BJ (cell line): ENCODE data around the gene TGFBI. TPM values are rescaled to one million over a fixed set of nuclear protein-coding genes. Genes with fewer than 3 reads are reported as not detected.

Experiments used
- CTCF ChIA-PET: fragments of 350-600 bp; formaldehyde crosslinking; extraction: SDS; loops from one replicate; lab custom pipeline; 2021; ENCODE audit warnings: antibody characterized with exemption, inconsistent platforms; lab: Yijun Ruan, JAX
- POLR2A ChIA-PET: fragments of 300-600 bp; sonication (Branson Sonifier 250); formaldehyde crosslinking; extraction: SDS; loops from one replicate; lab custom pipeline; 2021; ENCODE audit warnings: antibody characterized with exemption; lab: Charles Lee
- DNase-seq: peaks from one replicate; pipeline ENCODE4 v3.0.0-alpha.2; 2011; ENCODE audit warnings: low read depth
- H3K27me3 ChIP-seq: 2 replicates; pipeline ENCODE4 v1.6.0; 2011; ENCODE audit warnings: low read length; ENCODE audit not compliant: control insufficient read depth, insufficient read depth
- H3K36me3 ChIP-seq: 2 replicates; pipeline ENCODE4 v1.5.1; 2011; ENCODE audit warnings: low read length; ENCODE audit not compliant: control insufficient read depth, insufficient read depth
- H3K4me3 ChIP-seq: 2 replicates; pipeline ENCODE4 v1.5.1; 2011; ENCODE audit warnings: low read depth, mild to moderate bottlenecking, control low read depth, low read length
- polyA plus RNA-seq: library from polyadenylated mRNA; depleted of rRNA; stranded (reverse); fragments of >200 nt; gene quantifications from 2 replicates; pipeline ENCODE4 v1.2.3, GENCODE V29; 2011
- TF ChIP-seq, protein P1 (sequence below): IDR thresholded peaks from 2 replicates; pipeline ENCODE4 v1.5.1; 2011; ENCODE audit warnings: low read depth, mild to moderate bottlenecking, control low read depth, inconsistent platforms, low read length, moderate library complexity; ENCODE audit not compliant: insufficient read depth

TGFBI gene
- polyA plus RNA-seq, 1 experiment: 1,228 TPM

DNA sequence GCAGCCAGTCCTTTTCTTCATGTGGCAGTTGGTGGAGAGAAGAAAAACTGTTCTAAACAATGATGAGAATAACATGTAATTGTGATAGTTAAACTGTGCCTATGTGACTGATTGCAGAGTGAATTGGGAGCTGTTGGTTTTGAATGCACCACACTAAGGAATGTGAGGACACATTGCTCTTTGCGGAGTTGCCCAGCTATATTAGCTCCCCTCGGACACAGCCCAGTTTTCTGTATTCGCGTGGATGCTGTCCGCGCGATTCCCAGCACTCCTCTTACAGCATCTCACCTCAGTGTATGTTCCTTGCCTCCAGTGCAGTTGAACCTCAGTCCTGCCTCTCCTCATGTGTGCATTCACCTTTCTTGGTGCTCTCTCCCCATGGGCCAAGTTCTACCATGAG is 32.2 kb downstream of the TGFBI start:
- Histone ChIP-seq H3K4me3 (no peak overlapping the region), H3K27me3 (no peaks in the 10 kb centered on the region), H3K36me3 (peaks cover 40% of the 10 kb centered on the region)
- no peak for DNase-seq
- CTCF ChIA-PET: interaction anchor here (1.1 to 1.6 kb wide), 2 partner anchors 100 to 115 kb away, joined by 3 to 7 read pairs; no protein-coding TSS in a partner anchor
- TF ChIP-seq, protein P1, sequence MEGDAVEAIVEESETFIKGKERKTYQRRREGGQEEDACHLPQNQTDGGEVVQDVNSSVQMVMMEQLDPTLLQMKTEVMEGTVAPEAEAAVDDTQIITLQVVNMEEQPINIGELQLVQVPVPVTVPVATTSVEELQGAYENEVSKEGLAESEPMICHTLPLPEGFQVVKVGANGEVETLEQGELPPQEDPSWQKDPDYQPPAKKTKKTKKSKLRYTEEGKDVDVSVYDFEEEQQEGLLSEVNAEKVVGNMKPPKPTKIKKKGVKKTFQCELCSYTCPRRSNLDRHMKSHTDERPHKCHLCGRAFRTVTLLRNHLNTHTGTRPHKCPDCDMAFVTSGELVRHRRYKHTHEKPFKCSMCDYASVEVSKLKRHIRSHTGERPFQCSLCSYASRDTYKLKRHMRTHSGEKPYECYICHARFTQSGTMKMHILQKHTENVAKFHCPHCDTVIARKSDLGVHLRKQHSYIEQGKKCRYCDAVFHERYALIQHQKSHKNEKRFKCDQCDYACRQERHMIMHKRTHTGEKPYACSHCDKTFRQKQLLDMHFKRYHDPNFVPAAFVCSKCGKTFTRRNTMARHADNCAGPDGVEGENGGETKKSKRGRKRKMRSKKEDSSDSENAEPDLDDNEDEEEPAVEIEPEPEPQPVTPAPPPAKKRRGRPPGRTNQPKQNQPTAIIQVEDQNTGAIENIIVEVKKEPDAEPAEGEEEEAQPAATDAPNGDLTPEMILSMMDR: no peak
- POLR2A ChIA-PET: no interaction called here

DNA sequence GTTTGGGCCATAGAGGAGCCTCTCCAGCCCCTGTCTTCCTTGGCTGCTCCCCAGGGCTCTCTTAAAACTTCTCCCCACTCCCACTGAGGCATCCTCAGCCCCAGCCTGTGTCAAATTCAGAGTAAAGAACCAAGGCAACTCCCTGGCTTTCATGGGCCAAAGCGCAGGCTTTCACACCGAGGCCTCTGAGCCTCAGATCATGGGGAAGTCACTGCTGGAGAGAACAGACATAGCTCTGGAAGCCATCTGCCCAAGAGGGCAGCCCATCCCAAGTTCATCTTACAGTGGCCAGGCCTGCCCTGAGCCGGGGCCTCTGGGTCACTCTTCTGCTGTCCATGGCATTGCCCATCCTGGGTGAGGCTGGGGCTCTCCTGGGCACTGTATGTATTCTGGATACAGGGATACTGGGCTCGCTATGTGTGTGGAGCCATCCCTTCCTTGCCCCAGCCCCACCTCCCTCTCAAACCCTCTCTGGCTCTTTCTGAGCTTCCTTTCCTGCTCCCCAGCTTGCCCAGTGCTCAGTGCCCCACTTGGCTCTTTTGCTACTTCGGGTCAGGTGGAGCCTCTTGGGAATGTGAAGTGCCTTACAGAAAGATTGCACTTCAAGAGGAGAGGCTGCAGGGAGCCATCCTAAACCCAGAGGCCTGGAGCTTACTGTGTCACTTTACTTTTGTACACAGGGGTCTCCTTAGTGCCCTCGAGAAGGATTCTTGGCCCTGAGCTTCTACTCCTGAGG is 33.0 kb downstream of the TGFBI start:
- CTCF ChIA-PET: interaction anchor here (0.6 to 4.6 kb wide), 11 partner anchors 20 to 173 kb away, joined by 3 to 37 read pairs (median 4); no protein-coding TSS in a partner anchor
- POLR2A ChIA-PET: no interaction called here
- DNase-seq: no peak
- no peaks in the 10 kb centered on the region for H3K27me3 ChIP-seq
- H3K4me3 ChIP-seq: no peak overlapping the region
- peaks cover 40% of the 10 kb centered on the region for H3K36me3 ChIP-seq
- TF ChIP-seq, protein P1: no peak

DNA sequence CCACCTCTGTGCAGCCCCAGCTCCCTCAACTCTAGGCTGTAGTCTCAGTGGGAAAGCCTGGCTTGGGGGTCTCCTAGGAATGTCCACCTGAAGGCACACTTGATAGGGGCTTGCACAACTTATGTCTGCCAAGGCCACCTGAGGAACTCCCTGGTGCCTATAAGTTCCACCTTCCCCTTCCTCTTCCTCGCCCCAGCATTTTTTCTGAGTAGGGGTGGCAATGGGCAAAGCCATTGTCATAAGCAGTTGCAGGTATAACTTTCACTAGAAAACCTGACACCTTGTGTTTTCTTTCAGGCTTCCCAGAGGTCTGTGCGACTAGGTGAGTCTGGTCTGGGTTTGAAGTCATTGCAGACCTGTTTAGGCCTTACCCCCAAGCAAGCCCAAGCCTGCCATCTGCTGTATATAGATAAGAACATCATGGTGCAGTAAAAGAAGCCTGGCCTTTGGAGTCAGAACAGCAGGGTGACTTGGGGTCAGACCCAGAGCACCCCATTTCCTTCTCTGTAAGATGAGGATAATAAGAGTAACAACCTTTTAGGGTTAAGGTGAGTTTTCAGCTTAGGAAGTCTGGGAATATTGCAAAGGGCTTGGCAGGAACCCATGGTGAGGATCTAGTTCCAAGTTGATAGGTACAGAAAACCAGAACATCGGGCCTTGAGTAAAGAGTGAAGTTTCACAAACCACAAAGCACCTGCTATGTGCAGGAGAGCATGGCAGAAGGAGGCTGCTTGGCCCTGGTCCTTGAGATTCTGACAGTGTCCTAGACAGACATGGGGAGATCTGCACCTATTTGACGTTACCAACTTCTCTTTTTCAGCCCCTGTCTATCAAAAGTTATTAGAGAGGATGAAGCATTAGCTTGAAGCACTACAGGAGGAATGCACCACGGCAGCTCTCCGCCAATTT is 33.8 kb downstream of the TGFBI start:
- peaks cover 38% of the 10 kb centered on the region for H3K36me3 ChIP-seq
- no peaks in the 10 kb centered on the region for H3K27me3 ChIP-seq
- no peak overlapping the region for H3K4me3 ChIP-seq
- ChIA-PET POLR2A (no interaction called here), CTCF (interaction anchor here (0.6 to 4.6 kb wide), 20 partner anchors 13 to 174 kb away, joined by 3 to 37 read pairs (median 4); no protein-coding TSS in a partner anchor)
- DNase-seq: no peak
- TF ChIP-seq, protein P1: peak; percentile 43; the same call in 1 of the 2 replicates

DNA sequence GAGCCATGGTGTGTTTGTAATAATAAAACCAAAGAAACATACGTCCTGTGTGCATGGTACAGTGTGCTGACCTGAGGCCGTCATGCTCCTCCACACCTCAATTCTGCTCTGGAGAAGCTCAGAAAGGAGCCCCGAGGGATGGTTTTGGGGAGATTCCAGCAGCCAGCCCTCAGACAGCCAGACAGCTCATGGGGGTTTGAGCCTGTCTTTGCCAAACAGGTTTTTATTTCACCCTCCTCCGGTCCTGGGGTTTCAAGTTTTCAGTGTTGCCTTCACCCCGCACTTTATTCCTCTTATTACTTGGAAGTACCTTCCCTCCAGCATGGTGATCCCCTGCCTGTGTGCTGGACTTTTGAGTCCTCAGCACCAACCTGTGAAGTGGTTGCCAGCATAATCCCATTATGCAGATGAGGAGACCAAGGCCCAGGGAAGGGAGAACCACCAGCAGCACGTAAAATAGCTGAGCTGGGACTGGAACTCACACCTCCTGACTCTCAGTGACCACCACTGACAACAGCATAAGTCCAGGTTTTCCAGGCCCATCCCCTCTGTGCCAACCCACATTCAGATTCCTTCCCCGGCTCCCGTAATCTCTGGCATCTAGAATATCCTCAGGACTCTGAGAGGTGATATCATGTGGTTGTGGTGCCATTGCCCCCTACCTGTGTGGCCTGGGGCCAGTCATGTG is 35.1 kb downstream of the TGFBI start:
- Histone ChIP-seq H3K4me3 (no peak overlapping the region), H3K36me3 (peaks cover 38% of the 10 kb centered on the region), H3K27me3 (no peaks in the 10 kb centered on the region)
- TF ChIP-seq, protein P1: no peak
- no peak for DNase-seq
- ChIA-PET POLR2A (no interaction called here), CTCF (interaction anchor here (0.9 to 4.6 kb wide), 12 partner anchors 11 to 175 kb away, joined by 3 to 37 read pairs (median 6); no protein-coding TSS in a partner anchor)
